Parathyroid adenoma (tissue), 2 donors: ENCODE measurements around the gene TNRC6C.
"Not testable (repeated sequence)": the region's sequence is repeated elsewhere in the genome, so short reads cannot be mapped to it uniquely, and the experiment has no call there.

Experiments
- H2AFZ ChIP-seq: fragments of 300-600 bp; sonication (generic); one replicate; pipeline ENCODE4 v1.7.0; 2017; ENCODE audit warnings: antibody characterized with exemption, mild to moderate bottlenecking
- H3K27ac ChIP-seq: fragments of 300-600 bp; sonication (generic); one replicate; pipeline ENCODE4 v1.7.0; 2017
- H3K27me3 ChIP-seq: fragments of 300-600 bp; sonication (generic); one replicate; pipeline ENCODE4 v1.7.0; 2017; ENCODE audit warnings: low read length; ENCODE audit not compliant: control insufficient read depth, insufficient read depth
- H3K36me3 ChIP-seq: fragments of 300-600 bp; sonication (generic); one replicate; pipeline ENCODE4 v1.7.0; 2017; ENCODE audit warnings: low read length; ENCODE audit not compliant: control insufficient read depth, insufficient read depth
- H3K4me1 ChIP-seq: fragments of 300-600 bp; sonication (generic); one replicate; pipeline ENCODE4 v1.7.0; 2017; ENCODE audit warnings: control low read depth
- H3K4me2 ChIP-seq: fragments of 300-600 bp; sonication (generic); one replicate; pipeline ENCODE4 v1.7.0; 2017; ENCODE audit warnings: low read length
- H3K4me3 ChIP-seq: fragments of 300-600 bp; sonication (generic); one replicate; pipeline ENCODE4 v1.7.0; 2017; ENCODE audit warnings: low read depth, low read length
- H3K79me2 ChIP-seq: fragments of 300-600 bp; sonication (generic); one replicate; pipeline ENCODE4 v1.7.0; 2017; ENCODE audit warnings: control low read depth
- H3K9ac ChIP-seq: fragments of 300-600 bp; sonication (generic); one replicate; pipeline ENCODE4 v1.7.0; 2017; ENCODE audit warnings: mild to moderate bottlenecking
- H3K9me3 ChIP-seq: fragments of 300-600 bp; sonication (generic); one replicate; pipeline ENCODE4 v1.7.0; 2017; ENCODE audit warnings: low read length; ENCODE audit not compliant: control insufficient read depth
- TF ChIP-seq, protein P1 (sequence below): fragments of 300-600 bp; sonication (generic); IDR thresholded peaks from one replicate; pipeline ENCODE4 v1.7.0; 2017; ENCODE audit warnings: antibody characterized with exemption, mild to moderate bottlenecking
- donor health status: primary hyperparathyroidism.

Gene TNRC6C

DNA sequence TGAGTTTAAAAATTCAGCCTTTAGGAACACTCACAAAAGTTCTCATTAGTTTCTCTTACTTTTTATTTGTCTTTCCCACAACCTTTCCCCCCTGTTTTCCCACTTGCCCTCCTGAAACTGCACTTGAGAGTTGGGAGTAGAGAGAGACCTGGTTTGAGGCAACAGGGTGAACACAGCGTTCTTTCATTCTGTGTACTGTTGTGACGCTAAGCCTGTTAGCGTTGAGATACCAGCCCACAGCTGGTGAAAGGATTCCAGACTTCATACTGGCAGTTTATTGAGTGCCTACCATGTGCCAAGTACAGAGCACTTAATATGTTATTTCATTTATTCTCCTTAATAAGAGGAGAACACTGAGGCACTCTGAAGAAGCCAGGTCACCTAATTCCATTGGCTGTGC lies 10.3 kb downstream of the TNRC6C start:
- Histone ChIP-seq H3K27ac (no peak overlapping the region), H3K27me3 (no peaks in the 10 kb centered on the region), H3K4me3 (no peak overlapping the region), H3K79me2 (peaks cover 49% of the 10 kb centered on the region), H3K4me2 (no peak overlapping the region), H3K36me3 (no peaks in the 10 kb centered on the region), H2AFZ (no peak overlapping the region), H3K4me1 (peaks cover 17% of the 10 kb centered on the region), H3K9me3 (no peaks in the 10 kb centered on the region), H3K9ac (no peak overlapping the region)
- TF ChIP-seq, protein P1, sequence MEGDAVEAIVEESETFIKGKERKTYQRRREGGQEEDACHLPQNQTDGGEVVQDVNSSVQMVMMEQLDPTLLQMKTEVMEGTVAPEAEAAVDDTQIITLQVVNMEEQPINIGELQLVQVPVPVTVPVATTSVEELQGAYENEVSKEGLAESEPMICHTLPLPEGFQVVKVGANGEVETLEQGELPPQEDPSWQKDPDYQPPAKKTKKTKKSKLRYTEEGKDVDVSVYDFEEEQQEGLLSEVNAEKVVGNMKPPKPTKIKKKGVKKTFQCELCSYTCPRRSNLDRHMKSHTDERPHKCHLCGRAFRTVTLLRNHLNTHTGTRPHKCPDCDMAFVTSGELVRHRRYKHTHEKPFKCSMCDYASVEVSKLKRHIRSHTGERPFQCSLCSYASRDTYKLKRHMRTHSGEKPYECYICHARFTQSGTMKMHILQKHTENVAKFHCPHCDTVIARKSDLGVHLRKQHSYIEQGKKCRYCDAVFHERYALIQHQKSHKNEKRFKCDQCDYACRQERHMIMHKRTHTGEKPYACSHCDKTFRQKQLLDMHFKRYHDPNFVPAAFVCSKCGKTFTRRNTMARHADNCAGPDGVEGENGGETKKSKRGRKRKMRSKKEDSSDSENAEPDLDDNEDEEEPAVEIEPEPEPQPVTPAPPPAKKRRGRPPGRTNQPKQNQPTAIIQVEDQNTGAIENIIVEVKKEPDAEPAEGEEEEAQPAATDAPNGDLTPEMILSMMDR: no peak

DNA sequence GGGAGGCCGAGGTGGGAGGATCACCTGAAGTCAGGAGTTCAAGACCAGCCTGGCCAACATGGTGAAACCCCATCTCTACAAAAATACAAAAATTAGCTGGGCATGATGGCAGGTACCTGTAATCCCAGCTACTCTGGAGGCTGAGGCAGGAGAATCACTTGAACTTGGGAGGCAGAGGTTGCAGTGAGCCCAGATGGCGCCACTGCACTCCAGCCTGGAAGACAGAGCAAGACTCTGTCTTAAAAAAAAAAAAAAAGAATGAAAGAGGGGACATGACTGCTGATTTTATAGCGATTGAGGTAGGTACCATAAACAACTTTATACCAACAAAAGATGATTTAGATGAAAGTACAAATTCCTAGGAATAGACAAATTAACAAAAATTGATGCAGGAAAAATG lies 13.8 kb downstream of the TNRC6C start:
- not testable (repeated sequence) for H3K27me3 ChIP-seq, H3K4me3 ChIP-seq, H3K27ac ChIP-seq, H3K4me2 ChIP-seq, H3K9me3 ChIP-seq, H3K9ac ChIP-seq, H3K36me3 ChIP-seq, H2AFZ ChIP-seq
- peaks cover 34% of the 10 kb centered on the region for H3K79me2 ChIP-seq
- H3K4me1 ChIP-seq: peaks cover 13% of the 10 kb centered on the region

DNA sequence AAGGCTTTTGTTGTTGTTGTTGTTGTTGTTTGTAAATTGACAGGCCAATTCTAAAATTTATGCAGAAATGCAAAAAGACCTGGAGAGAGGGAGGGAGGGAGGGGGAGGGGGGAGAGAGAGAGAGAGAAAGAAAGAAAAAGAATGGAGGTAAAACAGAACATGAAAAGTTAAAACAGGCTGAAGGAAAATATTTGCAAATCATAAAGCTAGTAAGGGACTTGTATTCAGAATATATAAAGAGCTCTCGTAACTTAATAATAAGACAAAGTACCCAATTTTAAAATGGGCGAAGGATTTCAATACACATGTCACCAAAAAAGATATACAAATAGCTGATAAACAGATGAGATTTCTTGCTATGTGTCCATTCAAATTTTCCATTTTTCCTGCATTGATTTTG lies 15.4 kb downstream of the TNRC6C start:
- Histone ChIP-seq H3K4me3 (no peak overlapping the region), H3K4me1 (peaks cover 13% of the 10 kb centered on the region), H3K27me3 (no peaks in the 10 kb centered on the region), H3K9me3 (no peaks in the 10 kb centered on the region), H3K27ac (no peak overlapping the region), H3K36me3 (no peaks in the 10 kb centered on the region), H3K79me2 (peaks cover 24% of the 10 kb centered on the region), H3K4me2 (no peak overlapping the region), H3K9ac (no peak overlapping the region), H2AFZ (no peak overlapping the region)
- TF ChIP-seq, protein P1: no peak

DNA sequence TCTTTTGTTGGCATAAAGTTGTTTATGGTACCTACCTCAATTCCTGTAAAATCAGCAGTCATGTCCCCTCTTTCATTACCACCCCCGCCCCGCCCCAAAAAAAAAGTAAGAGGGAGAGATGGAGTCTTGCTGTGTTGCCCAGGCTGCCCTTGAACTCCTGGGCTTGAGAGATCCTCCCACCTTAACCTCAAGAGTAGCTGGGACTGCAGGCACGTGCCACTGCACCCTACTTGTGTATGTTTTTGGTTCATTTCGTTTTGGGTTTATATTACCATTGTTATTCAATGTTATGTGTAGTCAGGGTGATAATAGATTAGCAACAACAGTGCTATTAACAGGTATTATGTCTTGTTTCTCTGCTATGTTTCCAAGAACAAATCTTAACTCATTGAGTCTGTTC lies 15.9 kb downstream of the TNRC6C start:
- Histone ChIP-seq H3K9ac (no peak overlapping the region), H3K27ac (no peak overlapping the region), H3K4me2 (no peak overlapping the region), H3K4me3 (no peak overlapping the region), H3K79me2 (peaks cover 22% of the 10 kb centered on the region), H3K4me1 (peaks cover 12% of the 10 kb centered on the region), H3K27me3 (no peaks in the 10 kb centered on the region), H2AFZ (no peak overlapping the region), H3K9me3 (no peaks in the 10 kb centered on the region), H3K36me3 (no peaks in the 10 kb centered on the region)
- TF ChIP-seq, protein P1: no peak

DNA sequence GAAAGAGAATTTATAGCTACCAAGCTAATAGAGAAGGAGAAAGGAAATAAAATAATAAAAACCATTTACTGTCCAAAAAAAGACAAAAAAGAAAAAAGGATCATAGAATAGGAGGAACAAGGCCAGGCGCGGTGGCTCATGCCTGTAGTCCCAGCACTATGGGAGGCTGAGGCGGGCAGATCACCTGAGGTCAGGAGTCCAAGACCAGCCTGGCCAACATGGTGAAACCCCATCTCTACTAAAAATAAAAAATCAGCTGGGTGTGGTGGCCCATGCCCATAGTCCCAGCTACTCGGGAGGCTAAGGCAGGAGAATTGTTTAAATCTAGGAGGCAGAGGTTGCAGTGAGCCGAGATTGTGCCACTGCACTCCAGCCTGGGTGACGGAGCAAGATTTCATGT lies 23.9 kb downstream of the TNRC6C start:
- not testable (repeated sequence) for H3K4me3 ChIP-seq, H3K4me2 ChIP-seq, H3K36me3 ChIP-seq, H3K27ac ChIP-seq, H3K4me1 ChIP-seq, H3K9ac ChIP-seq, H2AFZ ChIP-seq, H3K27me3 ChIP-seq, H3K9me3 ChIP-seq
- peaks cover 17% of the 10 kb centered on the region for H3K79me2 ChIP-seq

DNA sequence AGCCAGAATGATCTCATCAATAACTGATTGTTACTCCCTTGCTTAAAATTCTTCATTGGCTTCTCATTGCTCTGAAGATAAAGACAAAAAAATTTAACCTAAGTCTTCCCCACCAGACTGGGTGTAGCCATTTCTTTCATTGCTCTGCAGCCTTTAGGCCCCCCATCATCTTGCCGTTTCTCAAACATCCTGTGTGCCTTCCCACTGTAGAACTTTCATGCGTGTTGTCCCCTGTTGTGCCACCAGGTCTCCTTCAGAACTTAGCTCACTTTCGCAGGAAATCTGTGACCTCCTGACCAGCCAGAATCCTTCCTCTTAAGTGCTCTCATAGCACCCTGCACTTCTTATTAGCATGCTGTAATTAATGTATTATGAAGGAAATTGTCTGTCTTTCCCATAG lies 31.8 kb downstream of the TNRC6C start:
- peaks cover 4% of the 10 kb centered on the region for H3K79me2 ChIP-seq
- TF ChIP-seq, protein P1: no peak
- H3K27me3 ChIP-seq: no peaks in the 10 kb centered on the region
- no peak overlapping the region for H3K4me3 ChIP-seq
- H3K4me1 ChIP-seq: peaks cover 4% of the 10 kb centered on the region
- H3K9ac ChIP-seq: no peak overlapping the region
- H3K27ac ChIP-seq: no peak overlapping the region
- no peaks in the 10 kb centered on the region for H3K36me3 ChIP-seq
- H3K4me2 ChIP-seq: no peak overlapping the region
- H3K9me3 ChIP-seq: no peaks in the 10 kb centered on the region
- H2AFZ ChIP-seq: no peak overlapping the region

DNA sequence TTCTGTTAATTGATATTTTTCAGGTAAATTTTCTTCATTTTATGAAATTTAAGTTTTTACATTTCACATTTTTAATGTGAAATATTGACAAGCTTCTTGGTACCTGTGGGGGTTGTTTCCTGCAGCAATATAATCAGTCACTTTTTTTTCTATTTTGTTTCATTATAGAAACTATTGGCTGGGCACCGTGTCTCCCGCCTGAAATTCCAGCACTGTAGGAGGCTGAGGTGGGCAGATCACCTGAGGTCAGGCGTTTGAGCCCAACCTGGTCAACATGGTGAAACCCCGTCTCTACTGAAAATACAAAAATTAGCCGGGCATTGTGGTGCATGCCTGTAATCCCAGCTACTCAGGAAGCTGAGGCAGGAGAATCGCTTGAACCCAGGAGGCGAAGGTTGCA lies 35.2 kb downstream of the TNRC6C start:
- H3K27ac ChIP-seq, H3K9ac ChIP-seq, H3K27me3 ChIP-seq, H3K4me1 ChIP-seq, H3K4me2 ChIP-seq, H3K4me3 ChIP-seq, H3K9me3 ChIP-seq, H3K36me3 ChIP-seq, H2AFZ ChIP-seq: not testable (repeated sequence)
- H3K79me2 ChIP-seq: peaks cover 12% of the 10 kb centered on the region
